Measurements from ENCODE around the gene NOD2.

NOD2 gene

DNA sequence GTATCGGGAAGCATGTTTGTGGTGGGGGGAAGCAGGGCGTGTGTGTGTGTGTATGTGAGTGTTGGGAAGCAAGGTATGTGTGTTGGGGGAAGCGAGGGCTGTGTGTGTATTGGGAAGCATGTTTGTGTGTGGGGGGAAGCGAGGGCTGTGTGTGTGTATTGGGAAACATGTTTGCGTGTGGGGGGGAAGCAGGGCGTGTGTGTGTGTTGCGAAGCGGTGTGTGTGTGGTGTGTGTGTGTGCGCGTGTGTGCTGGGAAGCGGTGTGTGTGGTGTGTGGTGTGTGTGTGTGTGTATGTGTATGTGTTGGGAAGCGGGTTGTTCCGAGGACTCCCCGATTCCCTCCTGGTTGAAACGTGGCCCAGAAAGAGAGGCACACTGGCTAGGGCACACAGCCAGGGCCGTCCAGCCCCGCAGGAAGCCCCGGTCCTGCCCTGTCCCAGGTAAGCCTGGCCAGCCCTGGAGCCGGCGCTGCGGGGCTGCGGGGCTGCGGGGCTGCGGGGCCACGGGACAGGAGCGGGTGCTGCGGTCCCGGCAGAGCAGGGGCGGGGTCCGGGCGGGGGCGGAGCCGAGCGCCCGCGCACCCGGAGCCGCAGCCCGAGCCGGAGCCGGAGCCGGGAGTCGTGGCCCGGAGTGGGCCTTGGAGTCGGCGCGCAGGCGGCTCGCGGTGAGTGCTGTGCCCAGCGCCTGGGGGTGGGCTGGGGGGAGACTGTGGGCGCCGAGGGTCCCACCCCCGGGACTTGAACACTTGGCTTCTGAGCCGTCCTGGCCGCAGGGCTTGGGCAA, at the start of gene NOD2:
TSS of gene NOD2 (plus strand) at position 608 of the 783 bp plus-strand sequence. CDS start 5,890 bp downstream, outside the sequence.
- no peak for DNase-seq

DNA sequence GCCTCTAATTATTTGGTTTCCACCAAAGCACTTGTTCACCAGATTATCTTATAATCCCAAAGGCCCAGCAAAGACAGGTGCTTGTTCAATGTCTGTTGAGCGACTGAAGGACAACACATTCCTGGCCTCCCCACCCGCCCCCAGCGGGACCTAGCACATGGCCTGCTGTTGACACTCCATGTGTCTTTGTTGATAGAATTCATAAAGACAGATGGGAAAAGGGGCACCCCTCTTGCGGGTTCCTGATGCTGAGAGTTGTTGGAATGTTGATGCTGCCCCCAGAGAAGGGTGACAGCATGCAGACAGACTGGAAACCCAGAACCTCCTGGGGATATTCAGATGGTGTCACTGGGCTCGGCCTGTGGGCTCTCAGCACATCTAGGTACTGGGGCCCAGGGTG, 49.2 kb upstream of the NOD2 start:
- DNase-seq: no peak

DNA sequence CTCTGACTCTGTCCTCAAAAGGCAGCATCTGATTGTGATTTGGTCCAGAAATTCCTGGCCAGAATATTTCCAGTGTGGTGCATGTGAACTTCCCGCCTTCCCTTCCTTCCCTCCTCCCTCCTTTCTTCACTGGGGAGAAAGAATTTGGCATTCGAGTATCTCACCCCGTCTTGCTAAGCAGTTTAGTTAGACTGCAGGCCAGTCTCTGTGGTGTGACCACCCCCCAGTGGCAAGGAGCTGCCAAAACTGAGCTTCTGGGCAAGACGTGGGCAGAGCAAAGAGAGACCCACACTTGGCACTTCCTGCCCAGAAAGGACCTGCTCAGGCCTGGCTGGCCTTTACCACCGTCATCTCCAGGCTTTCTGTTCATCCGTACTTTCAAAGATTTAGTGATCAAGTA, 48.7 kb upstream of the NOD2 start:
- DNase-seq: no peak

DNA sequence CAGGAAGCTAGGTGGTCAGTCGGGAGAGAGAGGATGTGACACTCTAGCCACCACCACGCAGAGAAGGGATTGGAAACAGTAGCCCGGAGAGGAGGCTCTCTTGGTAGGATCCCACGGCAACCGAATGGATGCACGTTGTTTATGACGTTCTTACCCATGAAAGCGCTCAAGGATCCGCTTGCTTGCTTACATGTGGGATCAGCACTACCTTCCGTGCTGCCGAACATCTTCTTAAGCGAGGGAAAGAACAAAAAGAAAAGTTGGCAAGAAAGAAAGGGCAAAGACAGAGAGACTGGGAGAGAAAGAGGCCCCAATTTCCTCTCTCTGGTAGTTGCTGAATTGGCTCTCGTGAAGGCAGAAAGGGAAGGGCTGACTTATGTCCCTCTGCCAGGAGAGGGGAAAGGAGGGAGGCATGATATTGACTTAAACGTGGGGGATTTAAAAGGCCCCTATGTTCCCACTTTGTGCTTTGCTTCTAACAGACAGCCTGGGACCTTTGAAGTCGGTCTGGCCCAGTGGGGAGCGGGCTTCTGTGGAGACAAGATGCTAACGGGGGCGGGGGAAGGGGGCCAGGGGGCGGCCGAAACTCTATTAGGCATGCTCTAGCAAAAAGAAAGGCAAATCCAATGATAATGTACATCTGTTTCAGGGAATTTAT, 47.7 kb upstream of the NOD2 start:
- DNase-seq: no peak

DNA sequence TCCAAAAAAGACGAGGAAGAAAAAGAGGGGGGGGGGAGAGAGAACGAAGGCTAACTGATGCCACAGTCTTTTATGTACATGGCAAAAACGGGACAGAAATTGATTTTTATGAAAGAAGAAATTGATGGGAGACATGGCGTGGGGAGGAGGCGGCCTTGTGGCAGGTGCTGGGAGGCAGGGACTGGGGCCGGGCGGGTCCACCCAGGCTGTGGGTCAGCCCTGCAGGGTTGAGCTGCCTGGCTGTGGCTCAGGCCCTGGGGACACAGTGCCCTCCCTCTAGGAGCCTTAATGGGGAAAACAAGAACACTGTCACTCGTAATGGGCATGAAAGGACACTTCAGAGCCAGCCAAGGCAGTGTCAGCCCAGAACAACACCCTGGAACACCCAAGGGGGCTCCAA, 47.1 kb upstream of the NOD2 start:
- DNase-seq: no peak

DNA sequence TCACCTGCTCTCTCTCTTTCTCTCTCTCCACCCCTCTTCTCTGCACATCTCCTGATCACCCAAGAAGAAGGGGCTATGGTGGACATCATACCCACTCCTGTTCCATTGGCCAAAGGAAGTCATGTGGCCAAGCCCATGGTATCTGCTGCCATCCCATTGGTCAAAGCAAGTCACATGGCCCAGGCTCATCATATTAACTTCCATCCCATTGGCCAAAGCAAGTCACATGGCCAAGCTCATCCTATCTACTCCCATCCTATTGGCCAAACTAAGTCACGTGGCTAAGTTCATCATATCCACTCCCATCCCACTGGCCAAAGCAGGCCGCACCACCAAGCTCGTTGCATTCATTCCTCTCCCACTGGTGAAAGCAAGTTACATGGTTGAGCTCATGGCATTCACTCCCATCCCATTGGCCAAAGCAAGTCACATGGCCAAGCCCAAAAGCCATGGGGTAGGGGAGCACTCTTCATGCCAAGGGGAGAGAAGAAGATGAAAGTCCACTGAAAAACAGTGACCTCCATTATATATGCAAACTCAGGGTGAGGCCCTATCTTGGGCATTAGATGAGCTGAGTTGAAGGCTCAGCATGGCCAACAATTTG, 41.5 kb upstream of the NOD2 start:
- DNase-seq: no peak

DNA sequence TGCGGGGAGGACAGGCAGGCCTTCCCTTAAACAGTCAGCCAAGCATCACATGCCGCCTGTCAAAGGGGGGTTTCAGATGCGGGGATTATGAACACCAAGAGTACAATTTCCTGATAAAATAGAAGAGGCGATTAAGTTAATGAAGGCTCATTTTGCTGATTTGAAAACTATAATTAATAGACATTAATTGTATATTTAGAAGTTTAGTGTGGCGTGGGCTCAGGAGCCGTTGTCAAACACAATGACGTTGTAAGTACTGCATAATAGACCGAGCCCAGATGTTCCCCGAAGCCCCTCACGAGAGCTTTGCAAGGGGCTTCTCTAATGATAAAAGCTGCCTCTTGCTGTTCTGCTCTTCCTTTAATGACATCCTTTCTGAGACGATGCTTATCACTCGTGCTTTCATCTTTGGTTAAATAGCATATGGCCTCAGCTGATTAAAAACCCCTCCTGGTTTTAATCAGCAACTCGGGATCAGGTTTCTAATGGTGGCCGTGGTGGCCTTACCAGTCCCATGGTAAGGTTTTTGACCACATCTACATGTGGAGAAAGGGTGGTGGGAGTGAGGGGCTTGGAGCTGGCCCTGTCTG, 40.5 kb upstream of the NOD2 start:
- no peak for DNase-seq

DNA sequence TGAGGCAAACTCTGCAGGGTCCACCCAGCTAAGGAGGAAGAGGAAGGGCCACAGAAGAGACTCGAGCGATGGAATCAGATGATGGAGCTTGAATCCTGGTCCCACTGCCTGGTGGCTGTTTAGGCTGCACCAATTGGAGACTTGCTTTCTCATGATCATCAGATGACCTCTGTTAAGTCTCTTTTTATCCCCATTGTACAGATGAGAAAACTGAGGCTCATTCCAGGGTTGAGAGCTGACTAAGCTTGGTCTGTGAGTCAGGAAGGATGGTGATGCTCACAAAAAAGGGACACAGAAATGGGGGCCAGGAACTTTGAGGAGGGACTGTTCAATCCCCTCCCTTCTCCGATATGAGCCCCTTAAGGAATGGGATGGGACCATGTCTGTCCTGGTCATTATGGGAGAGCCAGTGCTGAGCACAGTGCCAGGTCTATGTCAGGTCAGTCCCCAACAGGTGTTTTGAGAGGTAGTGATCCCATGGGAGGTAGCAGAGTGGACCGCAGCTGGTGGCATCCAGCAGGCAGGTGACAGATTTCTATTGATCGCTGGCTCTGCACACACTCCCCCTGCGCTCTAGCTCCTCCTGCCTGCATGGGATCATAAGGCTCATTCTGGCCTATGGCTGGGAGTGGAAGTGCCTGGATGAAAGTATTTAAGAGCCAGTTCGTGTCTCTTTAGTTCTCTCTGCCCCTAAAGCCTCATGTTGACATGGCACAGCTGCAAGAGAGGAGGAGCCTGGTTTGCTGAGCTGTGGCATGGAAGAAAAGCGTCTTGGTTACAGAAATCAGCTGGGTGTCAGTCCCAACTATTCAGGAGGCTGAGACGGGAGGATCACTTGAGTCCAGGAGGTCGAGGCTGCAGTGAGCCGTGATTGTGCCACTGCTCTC, 39.5 kb upstream of the NOD2 start:
- no peak for DNase-seq

DNA sequence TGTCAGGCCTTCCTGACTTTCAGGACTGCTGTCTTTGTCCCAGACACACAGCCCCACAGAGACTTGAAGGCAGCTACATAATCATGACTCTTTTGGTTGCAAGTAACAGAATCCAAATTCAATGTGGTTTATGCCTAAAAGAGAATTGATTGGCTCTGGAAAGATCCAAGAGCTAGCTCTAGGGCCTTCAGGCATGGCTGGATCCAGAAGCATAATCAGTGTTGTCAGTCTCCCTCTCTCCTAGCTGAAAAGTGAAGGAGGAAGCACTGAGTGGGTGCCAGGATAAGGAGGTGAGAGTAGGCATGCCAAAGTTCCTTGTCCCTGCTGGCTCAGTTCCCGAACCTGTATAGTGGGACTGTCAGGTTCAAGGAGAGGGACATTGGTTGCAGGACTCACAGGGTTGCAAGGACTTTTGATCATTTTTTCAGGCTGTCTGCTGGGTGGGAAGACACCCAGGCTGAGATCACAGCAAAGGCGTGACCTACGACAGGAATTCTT, 37.8 kb upstream of the NOD2 start:
- DNase-seq: no peak

DNA sequence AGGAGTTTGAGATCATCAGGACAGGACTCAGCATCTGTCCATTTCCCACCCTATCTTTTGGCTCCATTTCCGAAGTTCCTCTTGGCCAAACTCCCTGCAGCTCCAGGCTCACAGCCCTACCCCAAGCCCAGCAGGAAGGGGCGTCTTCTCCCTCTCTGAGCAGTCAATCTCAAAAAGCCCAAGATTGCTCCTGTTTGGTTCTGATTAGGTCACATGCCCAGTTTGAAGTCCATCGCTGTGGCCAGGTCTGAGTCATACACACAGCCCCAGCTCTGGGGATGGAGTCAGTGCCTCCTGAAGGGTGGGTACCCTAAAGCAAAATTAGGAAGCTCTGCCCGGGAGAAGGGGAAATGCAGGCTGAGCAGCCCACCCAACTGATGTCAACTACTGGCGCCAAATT, 36.2 kb upstream of the NOD2 start:
- DNase-seq: no peak

DNA sequence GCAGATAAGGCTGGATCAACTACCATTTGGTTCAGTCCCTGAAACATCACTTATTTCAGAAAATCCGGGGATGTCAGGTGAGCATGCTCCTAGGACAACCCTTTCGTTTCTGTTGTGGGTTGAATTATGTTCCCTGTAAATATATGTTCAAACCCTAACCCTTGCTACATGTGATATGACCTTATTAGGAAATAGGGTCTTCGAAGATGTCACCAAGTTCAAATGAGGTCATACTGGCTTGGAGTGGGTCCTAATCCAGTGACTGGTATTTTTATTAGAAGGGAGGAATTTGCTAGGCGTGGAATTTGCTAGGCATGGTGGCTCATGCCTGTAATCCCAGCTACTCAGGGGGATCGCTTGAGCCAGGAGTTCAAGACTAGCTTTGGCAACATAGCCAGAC, 33.6 kb upstream of the NOD2 start:
- DNase-seq: no peak

DNA sequence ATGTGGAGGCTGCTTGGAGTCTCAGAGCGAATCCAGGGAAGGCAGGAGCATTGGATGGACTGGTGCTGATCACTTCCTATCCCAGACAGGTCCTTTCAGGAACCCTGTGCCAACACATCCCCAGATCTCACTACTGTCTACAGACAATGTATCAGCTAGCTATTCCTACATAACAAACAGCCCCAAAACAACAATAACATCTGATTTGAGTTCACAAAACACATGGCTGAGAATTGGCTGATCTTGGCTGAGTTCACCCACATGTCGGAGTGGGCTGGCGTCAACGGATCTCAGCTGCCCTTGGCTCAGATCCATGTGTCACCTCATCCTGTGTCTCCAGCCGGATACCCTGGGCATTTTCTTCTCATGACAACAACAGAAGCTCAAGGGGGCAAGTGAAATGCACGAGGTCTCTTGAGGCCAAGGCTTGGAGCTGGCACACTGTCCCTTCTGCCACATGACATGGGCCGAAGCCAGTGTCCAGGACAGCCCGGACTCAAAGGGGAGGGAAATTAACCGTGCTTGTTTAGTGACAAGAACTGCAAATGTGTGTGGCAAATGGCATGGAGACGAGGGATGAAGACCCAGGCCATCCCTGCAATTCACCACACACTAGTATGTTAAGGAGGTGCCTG, 31.0 kb upstream of the NOD2 start:
- no peak for DNase-seq

DNA sequence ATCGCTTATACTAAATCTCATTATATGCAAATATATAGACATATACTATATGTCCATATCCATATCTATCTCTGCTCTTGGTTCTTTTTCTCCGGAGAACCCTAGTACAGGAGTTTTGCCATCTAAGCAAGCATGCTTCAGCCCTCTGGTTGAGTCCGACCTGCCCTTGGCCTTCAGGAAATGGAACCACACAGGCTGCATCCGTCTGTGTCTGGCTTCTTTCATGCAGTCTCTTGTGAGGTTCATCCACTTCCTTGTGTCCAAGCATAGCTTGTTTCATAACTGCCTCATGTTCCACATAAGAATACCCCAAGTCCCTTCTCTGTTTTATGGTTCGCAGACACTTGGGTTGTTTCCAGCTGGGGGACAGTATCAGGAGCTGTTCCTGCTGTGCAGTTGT, 29.1 kb upstream of the NOD2 start:
- no peak for DNase-seq

DNA sequence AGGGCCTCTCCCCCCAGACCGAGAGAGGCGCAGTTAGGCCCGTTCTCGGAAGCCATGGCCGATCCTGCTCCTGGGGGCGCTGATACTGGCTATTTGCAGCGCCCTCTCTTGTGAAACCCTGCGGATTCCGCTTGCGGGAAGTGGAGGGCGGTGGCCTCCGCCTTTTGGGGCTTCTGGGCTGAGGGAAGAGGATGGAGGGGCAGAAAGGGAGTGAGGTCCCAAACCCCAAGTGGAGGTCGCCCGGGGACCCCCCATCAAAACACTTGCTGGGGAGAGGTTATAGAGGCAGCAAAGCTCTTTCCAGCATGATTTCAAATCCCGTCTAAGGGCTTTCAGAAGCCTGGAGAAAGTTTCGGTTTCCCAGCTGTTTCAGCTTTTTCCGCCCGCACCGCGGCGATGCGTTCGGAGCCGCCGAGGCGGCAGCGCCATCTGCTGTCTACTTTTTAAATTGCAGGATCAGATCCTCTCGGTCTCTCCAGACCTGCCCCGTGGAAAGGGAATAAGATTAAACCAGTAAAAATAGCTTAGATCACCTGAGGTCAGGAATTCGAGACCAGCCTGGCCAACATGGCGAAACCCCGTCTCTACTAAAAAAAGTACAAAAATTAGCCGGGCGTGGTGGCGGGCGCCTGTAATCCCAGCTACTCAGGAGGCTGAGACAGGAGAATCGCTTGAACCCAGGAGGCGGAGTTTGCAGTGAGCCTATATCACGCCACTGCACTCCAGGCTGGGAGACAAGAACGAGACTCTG, 28.1 kb upstream of the NOD2 start:
- DNase-seq: peak; percentile 9

DNA sequence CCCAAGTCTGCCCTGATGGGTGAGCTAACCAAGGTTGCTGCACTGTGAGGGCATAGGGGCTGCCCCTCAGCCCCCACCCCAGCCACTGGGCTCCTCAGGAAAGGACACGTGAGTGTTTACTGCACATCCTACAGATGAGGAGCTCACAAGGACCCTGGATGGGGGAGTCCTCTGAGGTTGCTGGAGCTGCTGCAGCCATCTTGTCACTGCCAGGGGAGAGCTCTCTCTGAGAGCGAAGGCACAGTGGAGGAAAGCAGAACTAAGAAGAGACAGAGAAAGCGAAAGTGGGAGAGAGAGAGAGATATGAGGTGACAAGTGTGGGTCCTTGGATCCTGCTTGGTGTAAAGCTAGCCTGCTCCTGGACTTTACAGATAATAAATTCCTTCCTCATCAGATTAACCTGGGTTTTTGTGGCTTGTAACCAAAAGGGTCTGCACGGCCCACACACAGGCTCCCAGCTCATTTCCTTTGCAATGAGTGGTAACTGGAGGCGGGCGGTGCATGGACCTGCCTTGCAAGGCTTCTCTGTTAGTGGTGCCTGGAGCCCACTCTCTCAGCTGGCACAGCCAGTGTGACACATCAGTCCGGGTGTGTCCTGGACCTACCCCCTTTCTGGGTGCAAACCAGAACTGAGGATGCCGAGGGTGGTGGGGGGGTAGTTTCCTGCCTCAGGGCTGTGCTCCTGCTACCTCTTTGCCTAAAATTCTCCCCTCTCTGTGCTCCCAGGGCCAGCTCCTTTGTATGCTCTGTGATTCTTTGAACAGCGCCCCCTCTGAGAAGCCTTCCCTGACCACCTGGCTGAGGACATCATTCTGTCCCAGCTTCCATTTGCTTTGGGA, 26.5 kb upstream of the NOD2 start:
- no peak for DNase-seq

DNA sequence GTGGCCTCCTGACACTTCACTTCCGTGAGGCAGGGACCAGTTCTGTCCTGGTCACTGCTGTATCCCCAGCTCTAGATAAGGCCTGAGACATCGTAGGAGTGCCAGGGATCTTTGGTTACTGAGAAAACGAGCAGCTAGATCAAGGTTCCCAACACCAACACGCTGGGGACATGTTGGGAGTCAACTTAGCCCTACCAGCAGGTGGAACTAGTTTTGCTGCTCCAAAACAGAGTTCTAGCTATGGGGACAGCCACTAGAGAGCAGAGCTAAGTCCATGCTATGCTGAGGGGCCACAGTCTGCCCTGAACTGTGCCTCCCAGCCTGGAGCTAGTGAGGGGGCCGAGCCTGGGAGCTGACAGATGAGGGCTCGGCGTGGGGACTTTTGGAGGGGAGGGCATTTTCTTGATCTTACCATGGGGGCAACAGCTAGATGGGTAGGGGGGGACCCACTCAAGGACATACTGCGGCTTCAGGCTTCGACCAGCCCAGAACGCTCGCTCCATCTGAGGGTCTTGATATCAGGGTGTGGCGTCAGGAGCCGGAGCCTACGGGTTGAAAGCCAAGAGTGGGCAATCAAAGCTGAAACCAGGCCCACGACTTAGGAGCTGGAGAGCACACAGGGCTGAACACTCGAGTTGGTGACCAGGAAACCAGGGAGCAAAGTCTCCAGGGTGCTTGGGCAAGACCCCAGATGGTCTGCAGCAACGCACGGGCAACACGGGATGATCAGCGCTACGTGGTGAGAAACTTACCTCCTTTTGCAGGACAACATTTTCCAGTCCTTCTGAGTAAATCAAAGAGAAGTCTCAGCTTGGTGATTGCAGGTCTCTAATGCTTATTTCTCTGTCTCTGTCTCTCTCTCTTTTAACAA, 25.7 kb upstream of the NOD2 start:
- DNase-seq: no peak

DNA sequence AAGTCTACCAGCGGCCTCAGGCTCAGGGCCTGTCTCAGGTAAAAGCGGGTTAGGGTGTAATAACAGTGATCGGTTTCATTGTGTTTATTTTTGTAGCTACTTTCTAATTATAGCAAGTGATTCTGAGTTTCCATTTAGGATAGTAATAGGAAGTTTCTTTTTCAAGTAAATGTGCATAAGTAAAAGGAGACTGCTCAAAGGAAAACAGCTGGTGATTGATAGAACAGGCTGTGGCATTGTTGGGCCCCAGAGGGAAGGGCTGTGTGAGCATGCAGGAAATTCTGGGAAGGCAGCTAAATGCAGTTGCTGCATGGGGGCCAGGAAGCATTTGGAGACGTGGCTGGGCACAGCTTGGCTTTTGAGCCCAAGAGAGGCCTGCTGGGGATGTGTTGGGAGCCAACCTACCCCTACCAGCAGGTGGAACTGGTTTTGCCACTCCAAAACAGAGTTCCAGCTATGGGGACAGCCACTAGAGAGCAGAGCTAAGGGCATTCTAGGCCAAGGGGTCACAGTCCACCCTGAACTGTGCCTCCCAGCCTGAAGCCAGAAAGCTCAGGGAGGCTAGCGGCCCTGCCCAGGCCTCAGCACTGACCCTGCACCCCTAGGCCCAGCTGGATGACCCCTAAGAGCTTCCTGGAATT, 24.9 kb upstream of the NOD2 start:
- DNase-seq: no peak

DNA sequence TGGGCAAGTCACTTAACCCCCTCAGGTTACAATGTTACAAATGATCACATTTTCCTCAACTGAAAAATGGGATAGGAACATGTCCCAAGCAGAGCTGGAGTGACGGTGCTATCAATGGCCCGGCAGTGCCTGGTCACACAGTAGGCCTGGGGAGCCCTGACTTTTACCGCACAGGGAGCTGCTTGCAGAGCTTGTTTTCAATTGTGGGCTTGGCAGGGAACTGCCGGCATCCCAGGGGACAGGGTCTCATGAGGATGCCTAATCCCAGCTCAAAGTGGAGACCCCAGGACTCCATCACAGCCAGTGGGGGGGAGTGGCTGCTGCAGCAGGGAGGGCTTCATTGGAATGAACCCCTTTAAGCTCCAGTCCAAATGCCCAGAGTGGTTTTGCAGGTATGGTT, 23.7 kb upstream of the NOD2 start:
- no peak for DNase-seq

DNA sequence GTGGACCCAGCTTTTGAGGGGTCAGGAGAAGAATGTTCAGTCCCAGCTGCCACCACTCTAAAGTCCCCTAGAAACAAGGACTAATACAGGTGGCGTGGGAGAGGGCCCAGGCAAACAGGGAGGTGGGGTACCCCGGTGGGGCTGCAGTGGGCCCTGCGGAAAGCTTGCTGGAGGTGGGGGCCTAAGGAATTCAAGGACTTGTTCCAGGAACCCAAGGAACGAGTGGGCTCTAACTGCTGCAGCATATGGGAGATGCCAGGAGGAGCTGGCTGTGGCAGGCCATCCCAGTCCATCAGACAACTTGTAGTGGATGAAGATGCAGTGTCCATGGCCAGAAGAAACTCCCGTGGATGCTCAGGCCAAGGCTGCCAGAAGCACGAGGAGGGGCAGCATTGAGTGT, 22.9 kb upstream of the NOD2 start:
- no peak for DNase-seq

All from DMS79 treated with DMSO at 0.1 percent for 48 hours (cell line).